Right atrium auricular region (tissue), 2 donors: ENCODE data around the gene YTHDC2. TPM values are rescaled to one million over a fixed set of nuclear protein-coding genes. Genes with fewer than 3 reads are reported as not detected.

Experiments used
- DNase-seq: peaks from one replicate; pipeline ENCODE4 v3.0.0-alpha.2; 2019; ENCODE audit warnings: low spot score
- H3K27ac ChIP-seq, 2 donors: fragments of 200-600 bp; sonication (generic); 1 replicate in 1 of 2; 2 replicates in 1 of 2; pipeline ENCODE4 v1.5.1; 2016 to 2019
- H3K27me3 ChIP-seq, 2 donors: fragments of 200-600 bp; sonication (generic); one replicate each; pipeline versions ENCODE4 v1.5.1 to v1.6.0; 2017 to 2019
- H3K36me3 ChIP-seq: fragments of 200-600 bp; sonication (generic); one replicate; pipeline ENCODE4 v1.5.1; 2016
- H3K4me1 ChIP-seq, 2 donors: fragments of 200-600 bp; sonication (generic); one replicate each; pipeline versions ENCODE4 v1.5.1 to v1.6.0; 2017 to 2019
- H3K4me3 ChIP-seq, 2 donors: fragments of 200-600 bp; sonication (generic); 1 replicate in 1 of 2; 2 replicates in 1 of 2; pipeline ENCODE4 v1.5.1; 2017 to 2019; ENCODE audit warnings: mild to moderate bottlenecking in 1 of 2, moderate library complexity in 1 of 2
- H3K9me3 ChIP-seq, 2 donors: fragments of 200-600 bp; sonication (generic); one replicate each; pipeline ENCODE4 v1.5.1; 2019
- CTCF ChIP-seq, 2 donors: fragments of 200-600 bp; sonication (generic); IDR thresholded peaks; one replicate each; pipeline ENCODE4 v1.5.1; 2019; ENCODE audit warnings: antibody characterized with exemption in 2 of 2
- total RNA-seq, 2 donors: library from RNA; depleted of rRNA; stranded (reverse); fragments of >200 nt; gene quantifications; one replicate each; pipeline ENCODE4 v1.1.0, GENCODE V29; 2016

YTHDC2 gene
- total RNA-seq, 2 donors from 2014 or later: 7.8 to 12.1 TPM

GRCh38 chr5:113493446-113493845, 20.0 kb upstream of the YTHDC2 start:
- Histone ChIP-seq H3K27me3 (no peaks in the 10 kb centered on the region), H3K4me3 (no peak overlapping the region), H3K9me3 (peaks cover 0 to 13% of the 10 kb centered on the region in 2 donors), H3K4me1 (peaks cover 0 to 9% of the 10 kb centered on the region in 2 donors), H3K27ac (no peak overlapping the region), H3K36me3 (no peaks in the 10 kb centered on the region)
- no peak for TF ChIP-seq CTCF (IDR thresholded peaks at IDR 0.05)
- no peak for DNase-seq

GRCh38 chr5:113495422-113495841, 18.1 kb upstream of the YTHDC2 start:
- Histone ChIP-seq H3K9me3 (peaks cover 0 to 9% of the 10 kb centered on the region in 2 donors), H3K4me3 (no peak overlapping the region), H3K27ac (no peak overlapping the region), H3K4me1 (no peaks in the 10 kb centered on the region), H3K36me3 (no peaks in the 10 kb centered on the region), H3K27me3 (no peaks in the 10 kb centered on the region)
- no peak for TF ChIP-seq CTCF (IDR thresholded peaks at IDR 0.05)
- no peak for DNase-seq

GRCh38 chr5:113502073-113502472, 11.4 kb upstream of the YTHDC2 start:
- no peak for DNase-seq
- Histone ChIP-seq H3K36me3 (no peaks in the 10 kb centered on the region), H3K27ac (no peak overlapping the region), H3K9me3 (no peaks in the 10 kb centered on the region), H3K27me3 (no peaks in the 10 kb centered on the region), H3K4me1 (no peaks in the 10 kb centered on the region), H3K4me3 (no peak overlapping the region)
- TF ChIP-seq CTCF (IDR thresholded peaks at IDR 0.05): no peak

GRCh38 chr5:113503146-113503545, 10.3 kb upstream of the YTHDC2 start:
- TF ChIP-seq CTCF (IDR thresholded peaks at IDR 0.05): no peak
- Histone ChIP-seq H3K27me3 (no peaks in the 10 kb centered on the region), H3K36me3 (no peaks in the 10 kb centered on the region), H3K9me3 (no peaks in the 10 kb centered on the region), H3K4me1 (no peaks in the 10 kb centered on the region), H3K27ac (no peak overlapping the region), H3K4me3 (no peak overlapping the region)
- no peak for DNase-seq

GRCh38 chr5:113505181-113505580, 8.3 kb upstream of the YTHDC2 start:
- no peak overlapping the region for H3K4me3 ChIP-seq
- H3K27ac ChIP-seq: no peak overlapping the region
- no peak for TF ChIP-seq CTCF (IDR thresholded peaks at IDR 0.05)
- no peaks in the 10 kb centered on the region for H3K27me3 ChIP-seq
- no peaks in the 10 kb centered on the region for H3K36me3 ChIP-seq
- no peaks in the 10 kb centered on the region for H3K4me1 ChIP-seq
- no peak for DNase-seq
- H3K9me3 ChIP-seq: no peaks in the 10 kb centered on the region

GRCh38 chr5:113507601-113508000, 5.9 kb upstream of the YTHDC2 start:
- DNase-seq: no peak
- Histone ChIP-seq H3K4me1 (no peaks in the 10 kb centered on the region), H3K27me3 (no peaks in the 10 kb centered on the region), H3K27ac (no peak overlapping the region), H3K36me3 (no peaks in the 10 kb centered on the region), H3K4me3 (no peak overlapping the region), H3K9me3 (no peaks in the 10 kb centered on the region)
- TF ChIP-seq CTCF (IDR thresholded peaks at IDR 0.05): no peak
